T-helper 22 cell (primary cell): ENCODE results near the gene JMJD1C.

ENCODE experiments used
- DNase-seq: peaks from one replicate; pipeline ENCODE4 v3.0.0-alpha.2; 2020; ENCODE audit warnings: low read depth

The JMJD1C gene

GRCh38 chr10:63478564-63478963 is 12.8 kb upstream of the JMJD1C start:
- no peak for DNase-seq

GRCh38 chr10:63477927-63478326 is 12.2 kb upstream of the JMJD1C start:
- no peak for DNase-seq

GRCh38 chr10:63474488-63474887 is 8.7 kb upstream of the JMJD1C start:
- no peak for DNase-seq

- no peak for DNase-seq
Observed at GRCh38 chr10:63470928-63471327, 5.2 kb upstream of the JMJD1C start.

- no peak for DNase-seq
Observed at GRCh38 chr10:63468947-63469346, 3.2 kb upstream of the JMJD1C start.

DNA sequence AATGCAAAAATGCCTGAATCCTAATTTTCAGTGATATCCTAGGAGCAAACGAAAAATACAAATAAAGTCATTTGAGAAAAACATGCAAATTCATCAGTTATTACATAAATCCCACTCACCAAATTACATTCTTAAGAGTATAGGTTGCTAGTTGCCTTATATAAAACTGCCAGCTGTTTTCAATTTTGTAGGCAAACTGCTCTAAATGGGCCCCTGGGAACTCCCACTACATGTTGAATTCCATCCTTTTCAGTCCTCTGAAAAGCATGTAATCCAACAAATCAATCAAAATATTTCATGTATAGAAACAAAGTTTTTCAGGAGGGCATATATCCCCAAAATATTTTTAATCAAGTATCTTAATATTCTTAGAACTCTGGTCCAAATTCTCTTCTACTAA is 2.1 kb upstream of the JMJD1C start:
- no peak for DNase-seq

- DNase-seq, result no peak
Observed at GRCh38 chr10:63466144-63466935, 563 bp upstream of the JMJD1C start.

DNA sequence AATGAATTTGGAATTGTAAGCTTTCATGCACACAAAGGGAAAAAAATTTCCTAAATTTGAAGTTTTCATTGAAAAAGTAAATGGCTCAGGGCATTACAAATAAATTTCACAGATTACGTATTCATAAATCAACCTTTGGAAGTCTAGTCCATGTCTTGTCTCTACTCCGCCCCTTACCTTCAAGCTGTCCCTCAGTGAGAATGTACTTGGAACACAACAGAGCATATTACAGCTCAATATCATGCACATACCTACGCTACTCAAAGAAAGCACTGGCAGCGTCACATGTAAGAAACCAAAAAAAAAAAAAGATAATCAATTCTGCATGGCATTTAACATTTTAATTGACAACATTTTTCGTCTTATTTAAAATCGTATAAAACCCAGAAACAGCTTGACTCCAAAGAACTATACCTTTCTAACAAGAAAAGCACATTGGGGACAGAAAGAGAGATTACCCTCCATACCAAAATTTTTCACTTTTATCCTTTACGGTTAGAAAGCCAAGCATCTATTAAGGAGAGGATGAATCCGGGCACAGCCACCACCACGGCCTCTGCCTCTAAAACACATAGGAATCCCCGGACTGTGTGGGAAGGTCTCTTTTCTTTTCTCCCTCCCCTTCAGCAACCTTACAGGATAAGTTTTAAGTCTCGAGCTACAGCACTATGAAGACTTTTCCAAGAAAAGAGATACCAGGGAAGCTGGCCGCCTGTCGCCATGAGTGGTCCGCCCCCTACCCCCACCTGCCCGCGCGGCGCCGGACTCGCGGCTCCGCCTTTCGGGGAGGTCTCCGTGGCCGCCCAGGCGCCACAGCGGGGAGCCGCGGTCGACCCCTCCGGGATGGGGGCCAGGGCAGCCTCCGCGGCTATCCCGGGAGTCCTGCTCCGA is 1.1 kb downstream of the JMJD1C start:
- no peak for DNase-seq

DNA sequence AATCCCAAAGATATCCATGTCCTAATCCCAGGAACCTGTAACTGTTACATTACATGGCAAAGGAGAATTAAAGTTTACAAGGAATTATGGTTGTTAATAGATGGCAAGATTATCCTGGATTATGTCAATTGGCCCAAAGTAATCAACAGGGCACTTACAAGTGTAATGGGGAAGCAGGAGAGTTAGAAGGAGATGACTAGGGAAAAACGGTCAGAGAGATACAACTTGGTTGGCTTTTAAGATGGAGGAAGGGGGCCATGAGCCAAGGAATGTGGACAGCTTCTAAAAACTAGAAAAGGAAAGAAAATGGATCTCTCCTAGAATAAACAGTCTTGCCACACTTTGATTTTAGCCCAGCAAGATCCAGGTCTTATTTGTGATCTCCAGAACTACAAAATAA is 3.3 kb downstream of the JMJD1C start:
- DNase-seq, result no peak

DNA sequence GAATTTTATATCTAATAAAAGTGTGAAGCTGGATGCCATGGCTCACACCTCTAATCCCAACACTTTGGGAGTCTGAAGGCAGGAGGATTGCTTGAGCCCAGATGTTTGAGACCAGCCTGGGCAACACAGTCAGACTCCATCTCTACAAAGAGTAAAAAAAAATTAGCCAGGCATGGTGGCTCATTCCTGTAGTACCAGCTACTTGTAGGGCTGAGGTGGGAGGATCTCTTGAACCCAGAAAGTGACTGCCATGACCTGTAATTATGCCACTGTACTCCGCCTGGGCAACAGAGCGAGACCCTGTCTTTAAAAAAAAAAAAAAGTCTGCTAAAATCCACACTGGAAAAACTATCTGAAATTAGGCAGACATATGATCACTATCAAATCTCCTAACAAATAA is 7.6 kb downstream of the JMJD1C start:
- DNase-seq, result no peak

DNA sequence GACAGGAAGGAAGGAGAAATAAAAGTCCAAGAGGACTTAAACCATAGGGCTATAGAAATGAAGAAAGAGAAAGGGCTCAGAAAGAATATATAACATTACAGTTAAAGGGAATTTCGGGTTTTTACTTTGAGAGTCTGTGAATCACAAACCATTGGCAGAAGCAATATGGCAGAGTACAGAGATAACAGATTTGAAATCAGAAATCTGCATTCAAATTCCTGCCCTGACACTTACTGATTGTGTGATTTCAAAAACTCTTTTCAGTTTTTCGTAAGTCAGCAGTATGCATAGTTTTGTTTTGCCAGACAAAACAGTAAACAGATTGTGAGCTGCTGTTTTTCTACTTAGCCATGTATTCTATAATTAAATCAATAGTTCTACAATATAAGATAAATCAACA is 8.2 kb downstream of the JMJD1C start:
- DNase-seq, result no peak

GRCh38 chr10:63456437-63457210 is 9.2 kb downstream of the JMJD1C start:
- no peak for DNase-seq

DNA sequence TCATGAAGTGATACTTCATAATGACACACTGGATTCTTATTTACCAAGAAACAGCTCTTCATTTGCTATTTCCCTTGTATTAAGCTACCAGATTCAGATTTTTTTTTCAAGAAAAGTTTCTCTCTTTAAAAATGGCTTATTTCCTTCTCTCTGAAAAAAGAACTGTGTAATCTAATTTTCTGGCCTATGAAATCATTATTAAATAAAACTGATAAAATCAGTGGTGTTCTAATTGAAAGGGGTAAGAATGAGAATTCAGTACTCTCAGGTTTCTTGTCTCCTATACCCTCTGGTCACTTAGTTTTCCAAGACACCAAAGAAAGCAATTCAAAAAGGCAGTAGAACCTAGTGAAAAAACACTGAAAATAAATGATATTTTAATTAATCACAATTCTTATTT is 10.3 kb downstream of the JMJD1C start:
- no peak for DNase-seq

DNA sequence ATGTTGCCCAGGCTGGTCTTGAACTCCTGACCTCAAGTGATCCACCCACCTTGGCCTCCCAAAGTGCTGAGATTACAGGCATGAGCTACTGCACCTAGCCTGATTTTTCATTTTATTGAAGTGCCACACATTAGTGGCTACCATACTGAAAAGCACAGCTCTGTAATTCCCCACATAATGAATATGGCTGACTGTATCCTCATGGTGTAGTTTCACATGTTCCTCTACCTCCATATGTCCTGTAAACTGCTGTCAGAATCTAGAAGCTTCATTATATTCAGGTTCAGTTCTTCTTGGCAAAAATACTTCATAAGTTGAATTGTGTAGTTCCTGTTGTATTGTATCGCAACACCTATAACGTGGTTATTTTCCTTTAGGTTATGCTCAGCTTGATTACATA is 11.1 kb downstream of the JMJD1C start:
- DNase-seq, result no peak

GRCh38 chr10:63452524-63452923 is 13.3 kb downstream of the JMJD1C start:
- no peak for DNase-seq

GRCh38 chr10:63446716-63447440 is 18.9 kb downstream of the JMJD1C start:
- no peak for DNase-seq

DNA sequence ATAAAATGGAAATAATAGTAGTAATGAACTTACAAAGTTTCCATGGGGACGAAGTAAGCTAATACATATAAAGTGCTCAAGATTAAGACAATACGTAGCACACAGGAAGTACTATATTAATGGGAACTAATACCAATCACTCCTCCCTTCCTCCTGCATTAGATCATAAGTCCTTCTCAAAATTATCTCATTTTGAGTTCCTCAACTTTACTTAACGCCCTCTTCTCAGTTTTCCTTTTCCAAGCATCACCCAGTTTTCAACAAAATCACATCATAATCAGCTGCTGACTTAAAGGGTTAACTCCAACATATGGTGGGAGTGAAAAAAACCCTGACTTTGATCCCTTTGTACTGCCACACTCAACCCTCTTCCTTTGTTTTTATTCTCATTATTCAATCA is 24.4 kb downstream of the JMJD1C start:
- no peak for DNase-seq

- no peak for DNase-seq
Observed at GRCh38 chr10:63439607-63440006, 26.2 kb downstream of the JMJD1C start.

DNA sequence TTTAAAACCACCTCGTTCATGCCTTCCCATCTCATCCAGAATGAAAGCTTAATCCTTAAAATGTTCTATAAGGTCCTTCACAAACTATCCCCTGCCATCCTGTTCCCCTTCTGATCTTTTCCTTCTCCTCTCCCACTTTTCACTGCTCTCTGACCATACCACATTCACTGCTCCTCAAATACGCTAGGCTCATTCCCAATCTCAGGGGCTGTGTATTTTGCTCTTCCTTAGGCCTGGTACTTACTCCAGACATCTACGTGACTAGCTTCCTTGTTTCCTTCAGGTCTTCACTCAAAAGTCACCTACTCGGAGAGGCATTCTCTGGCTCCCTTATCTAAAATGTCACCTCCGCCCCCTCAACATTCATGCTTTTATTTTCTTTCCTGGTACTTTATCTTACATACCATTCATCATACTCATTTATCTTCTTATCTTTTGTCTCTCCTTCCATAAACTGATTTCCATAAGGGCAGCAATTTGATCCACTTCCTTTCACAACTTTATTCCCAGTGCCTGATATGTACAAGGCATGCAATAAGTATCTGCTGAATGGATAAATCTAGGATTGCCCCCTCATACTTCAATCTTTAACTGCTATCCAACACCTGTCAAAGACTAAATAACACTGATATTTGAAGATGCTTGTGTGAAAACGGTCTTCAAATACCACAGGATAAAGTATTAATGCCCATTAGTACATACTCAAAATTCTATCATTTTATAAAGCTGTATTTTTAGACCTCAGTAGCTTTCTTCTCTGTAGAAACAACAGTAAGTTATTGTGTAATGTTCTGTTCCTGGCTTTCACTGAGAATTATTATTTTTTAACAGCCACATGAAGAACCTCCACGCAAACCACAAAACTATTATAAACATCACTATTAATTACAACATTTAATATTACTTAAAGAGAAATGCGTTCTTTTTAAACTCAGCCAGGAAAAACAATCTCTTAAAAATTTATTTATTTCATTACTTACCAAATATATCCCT is 27.0 kb downstream of the JMJD1C start:
- DNase-seq, result no peak

- DNase-seq, result no peak
Observed at GRCh38 chr10:63437116-63437949, 28.4 kb downstream of the JMJD1C start.
